SU-DHL-6 (cell line): ENCODE data around the gene ANXA8.
"Not testable (repeated sequence)": the region's sequence is repeated elsewhere in the genome, so short reads cannot be mapped to it uniquely, and the experiment has no call there.

Experiments used
- EZH2phosphoT487 ChIP-seq: fragments of 200-600 bp; sonication (generic), shearing (Covaris generic); conservative IDR thresholded peaks from 2 replicates; pipeline ENCODE4 v1.6.1; 2018; ENCODE audit warnings: mild to moderate bottlenecking, antibody characterized with exemption, low read length, moderate library complexity, mixed read lengths
- TF ChIP-seq, protein P1 (sequence below): fragments of 200-600 bp; sonication (generic); IDR thresholded peaks from one replicate; pipeline ENCODE4 v1.5.1; 2017; ENCODE audit warnings: antibody characterized with exemption, mild to moderate bottlenecking, low read length, moderate library complexity; ENCODE audit not compliant: insufficient read depth, poor library complexity, severe bottlenecking

DNA sequence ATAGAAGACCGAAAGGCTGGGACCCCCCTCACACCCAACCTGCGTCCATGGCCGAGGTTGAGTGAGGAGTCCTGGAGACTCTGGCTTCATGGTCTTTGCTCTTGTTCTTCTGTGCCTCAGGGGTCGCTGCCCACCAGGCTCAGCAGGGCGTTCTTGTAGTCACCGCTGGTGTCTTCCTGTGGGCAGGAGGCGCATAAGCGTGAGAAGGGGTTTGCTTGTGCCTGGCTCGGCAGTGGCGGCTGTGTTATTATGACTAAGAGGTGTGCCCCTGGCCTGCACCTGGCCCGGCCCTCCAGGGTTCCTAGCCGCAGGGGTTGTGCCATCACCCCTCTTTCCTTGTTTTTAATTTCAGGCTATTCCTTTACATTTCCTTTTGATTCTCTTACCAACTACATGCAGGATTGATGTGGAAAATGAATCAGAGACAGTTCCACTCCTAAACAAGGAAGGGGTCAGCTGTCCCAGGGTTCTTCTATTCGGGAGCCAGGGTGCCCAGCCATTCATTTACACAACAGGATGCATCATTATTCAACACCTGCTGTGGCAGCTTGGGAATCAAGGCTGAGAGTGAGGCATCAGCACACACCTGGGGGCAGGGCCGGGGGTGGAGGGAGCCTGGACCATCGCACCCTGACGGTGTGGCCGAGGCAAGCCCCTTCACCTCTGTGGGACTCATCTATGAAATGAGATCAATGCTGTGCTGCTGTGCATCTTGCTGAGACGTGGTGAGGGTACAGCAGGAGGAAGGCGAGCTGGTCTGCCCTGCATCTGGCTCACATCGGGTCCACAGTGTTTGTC is 15.0 kb downstream of the ANXA8 start:
- TF ChIP-seq, protein P1, sequence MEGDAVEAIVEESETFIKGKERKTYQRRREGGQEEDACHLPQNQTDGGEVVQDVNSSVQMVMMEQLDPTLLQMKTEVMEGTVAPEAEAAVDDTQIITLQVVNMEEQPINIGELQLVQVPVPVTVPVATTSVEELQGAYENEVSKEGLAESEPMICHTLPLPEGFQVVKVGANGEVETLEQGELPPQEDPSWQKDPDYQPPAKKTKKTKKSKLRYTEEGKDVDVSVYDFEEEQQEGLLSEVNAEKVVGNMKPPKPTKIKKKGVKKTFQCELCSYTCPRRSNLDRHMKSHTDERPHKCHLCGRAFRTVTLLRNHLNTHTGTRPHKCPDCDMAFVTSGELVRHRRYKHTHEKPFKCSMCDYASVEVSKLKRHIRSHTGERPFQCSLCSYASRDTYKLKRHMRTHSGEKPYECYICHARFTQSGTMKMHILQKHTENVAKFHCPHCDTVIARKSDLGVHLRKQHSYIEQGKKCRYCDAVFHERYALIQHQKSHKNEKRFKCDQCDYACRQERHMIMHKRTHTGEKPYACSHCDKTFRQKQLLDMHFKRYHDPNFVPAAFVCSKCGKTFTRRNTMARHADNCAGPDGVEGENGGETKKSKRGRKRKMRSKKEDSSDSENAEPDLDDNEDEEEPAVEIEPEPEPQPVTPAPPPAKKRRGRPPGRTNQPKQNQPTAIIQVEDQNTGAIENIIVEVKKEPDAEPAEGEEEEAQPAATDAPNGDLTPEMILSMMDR = not testable (repeated sequence)
- TF ChIP-seq EZH2phosphoT487 = not testable (repeated sequence)
